Skeletal muscle tissue (tissue), 4 donors: ENCODE data around the gene SECISBP2. TPM values are rescaled to one million over a fixed set of nuclear protein-coding genes. Genes with fewer than 3 reads are reported as not detected.
"Not testable (repeated sequence)": the region's sequence is repeated elsewhere in the genome, so short reads cannot be mapped to it uniquely, and the experiment has no call there.

Source experiments
- H3K27ac ChIP-seq: one replicate; pipeline ENCODE4 v1.7.0; 2013; ENCODE audit warnings: mild to moderate bottlenecking, low read depth, low read length, inconsistent platforms
- H3K27me3 ChIP-seq, 3 donors: one replicate each; pipeline ENCODE4 v1.7.0; 2013; ENCODE audit warnings: low read length in 3 of 3; ENCODE audit not compliant: control insufficient read depth in 3 of 3, insufficient read depth in 3 of 3
- H3K36me3 ChIP-seq, 3 donors: one replicate each; pipeline ENCODE4 v1.7.0; 2013; ENCODE audit warnings: low read length in 3 of 3; ENCODE audit not compliant: control insufficient read depth in 3 of 3, insufficient read depth in 3 of 3
- H3K4me1 ChIP-seq, 3 donors: one replicate each; pipeline ENCODE4 v1.7.0; 2013; ENCODE audit warnings: low read length in 3 of 3, mild to moderate bottlenecking in 3 of 3; ENCODE audit not compliant: control insufficient read depth in 3 of 3, insufficient read depth in 3 of 3
- H3K4me3 ChIP-seq, 3 donors: one replicate each; pipeline ENCODE4 v1.7.0; 2013; ENCODE audit warnings: low read length in 3 of 3
- H3K9ac ChIP-seq, 3 donors: one replicate each; pipeline ENCODE4 v1.7.0; 2013; ENCODE audit warnings: low read length in 3 of 3, mild to moderate bottlenecking in 3 of 3, moderate library complexity in 2 of 3, low read depth in 1 of 3
- H3K9me3 ChIP-seq, 3 donors: one replicate each; pipeline ENCODE4 v1.7.0; 2013; ENCODE audit warnings: low read length in 3 of 3; ENCODE audit not compliant: control insufficient read depth in 3 of 3
- total RNA-seq: library from RNA; depleted of rRNA; stranded (reverse); fragments of >200 nt; gene quantifications from one replicate; pipeline ENCODE4 v1.2.3, GENCODE V29; 2014
- donor health status: Osteomylitis.

SECISBP2 gene
- 42.8 TPM for total RNA-seq

- peak within 1 kb of the TSS; percentile 98 for H3K27ac ChIP-seq
- H3K36me3 ChIP-seq = no peaks in the 10 kb centered on the region
- H3K9ac ChIP-seq = peak within 1 kb of the TSS; percentile 91 to 97 (median 93)
- H3K27me3 ChIP-seq = peaks cover 0 to 6% (median 0%) of the 10 kb centered on the region in 3 donors
- peaks cover 18 to 41% (median 24%) of the 10 kb centered on the region in 3 donors for H3K4me1 ChIP-seq
- H3K4me3 ChIP-seq = peak within 1 kb of the TSS; percentile 83 to 91 (median 83)
- no peaks in the 10 kb centered on the region for H3K9me3 ChIP-seq
Observed at GRCh38 chr9:89318123-89319014, at the start of gene SECISBP2. Gene SECISBP2, plus strand, starts transcription at chr9:89318500. Its CDS starts 77 bp downstream, at chr9:89318577.

- no peaks in the 10 kb centered on the region for H3K4me1 ChIP-seq
- H3K36me3 ChIP-seq = no peaks in the 10 kb centered on the region
- no peak overlapping the region for H3K4me3 ChIP-seq
- H3K27me3 ChIP-seq = no peaks in the 10 kb centered on the region
- H3K27ac ChIP-seq = no peak overlapping the region
- peaks cover 0 to 2% (median 0%) of the 10 kb centered on the region in 3 donors for H3K9me3 ChIP-seq
- H3K9ac ChIP-seq = no peak overlapping the region
Observed at GRCh38 chr9:89273528-89274279, 44.6 kb upstream of the SECISBP2 start.

- H3K9ac ChIP-seq = no peak overlapping the region
- H3K4me3 ChIP-seq = no peak overlapping the region
- H3K36me3 ChIP-seq = no peaks in the 10 kb centered on the region
- H3K27ac ChIP-seq = no peak overlapping the region
- H3K27me3 ChIP-seq = no peaks in the 10 kb centered on the region
- peaks cover 0 to 2% (median 0%) of the 10 kb centered on the region in 3 donors for H3K9me3 ChIP-seq
- H3K4me1 ChIP-seq = no peaks in the 10 kb centered on the region
Observed at GRCh38 chr9:89274838-89275237, 43.5 kb upstream of the SECISBP2 start.

- H3K4me1 ChIP-seq, H3K27ac ChIP-seq, H3K9ac ChIP-seq, H3K27me3 ChIP-seq, H3K36me3 ChIP-seq, H3K4me3 ChIP-seq, H3K9me3 ChIP-seq: not testable (repeated sequence)
Observed at GRCh38 chr9:89276040-89276439, 42.3 kb upstream of the SECISBP2 start.

- no peaks in the 10 kb centered on the region for H3K4me1 ChIP-seq
- H3K27ac ChIP-seq = no peak overlapping the region
- H3K9ac ChIP-seq = no peak overlapping the region
- H3K27me3 ChIP-seq = no peaks in the 10 kb centered on the region
- no peaks in the 10 kb centered on the region for H3K36me3 ChIP-seq
- H3K4me3 ChIP-seq = no peak overlapping the region
- H3K9me3 ChIP-seq = peaks cover 0 to 2% (median 0%) of the 10 kb centered on the region in 3 donors
Observed at GRCh38 chr9:89277043-89277442, 41.3 kb upstream of the SECISBP2 start.

- no peak overlapping the region for H3K4me3 ChIP-seq
- no peak overlapping the region for H3K9ac ChIP-seq
- no peaks in the 10 kb centered on the region for H3K36me3 ChIP-seq
- no peak overlapping the region for H3K27ac ChIP-seq
- H3K27me3 ChIP-seq = no peaks in the 10 kb centered on the region
- peaks cover 0 to 2% (median 0%) of the 10 kb centered on the region in 3 donors for H3K9me3 ChIP-seq
- H3K4me1 ChIP-seq = no peaks in the 10 kb centered on the region
Observed at GRCh38 chr9:89277454-89277853, 40.8 kb upstream of the SECISBP2 start.

GRCh38 chr9:89278551-89278950, 39.7 kb upstream of the SECISBP2 start:
- Histone ChIP-seq H3K4me3 (no peak overlapping the region), H3K36me3 (no peaks in the 10 kb centered on the region), H3K9me3 (no peaks in the 10 kb centered on the region), H3K27me3 (no peaks in the 10 kb centered on the region), H3K9ac (no peak overlapping the region), H3K27ac (no peak overlapping the region), H3K4me1 (no peaks in the 10 kb centered on the region)

GRCh38 chr9:89278997-89279739, 39.1 kb upstream of the SECISBP2 start:
- no peak overlapping the region for H3K9ac ChIP-seq
- H3K4me3 ChIP-seq = no peak overlapping the region
- H3K36me3 ChIP-seq = no peaks in the 10 kb centered on the region
- H3K9me3 ChIP-seq = no peaks in the 10 kb centered on the region
- no peaks in the 10 kb centered on the region for H3K4me1 ChIP-seq
- no peaks in the 10 kb centered on the region for H3K27me3 ChIP-seq
- H3K27ac ChIP-seq = no peak overlapping the region

- Histone ChIP-seq H3K27me3 (no peaks in the 10 kb centered on the region), H3K4me3 (no peak overlapping the region), H3K9me3 (no peaks in the 10 kb centered on the region), H3K4me1 (no peaks in the 10 kb centered on the region), H3K27ac (no peak overlapping the region), H3K36me3 (no peaks in the 10 kb centered on the region), H3K9ac (no peak overlapping the region)
Observed at GRCh38 chr9:89281106-89281505, 37.2 kb upstream of the SECISBP2 start.
